Parathyroid adenoma (tissue), 2 donors: ENCODE results near the gene USP12.

Experiments
- H2AFZ ChIP-seq: fragments of 300-600 bp; sonication (generic); one replicate; pipeline ENCODE4 v1.7.0; 2017; ENCODE audit warnings: antibody characterized with exemption, mild to moderate bottlenecking
- H3K27ac ChIP-seq: fragments of 300-600 bp; sonication (generic); one replicate; pipeline ENCODE4 v1.7.0; 2017
- H3K27me3 ChIP-seq: fragments of 300-600 bp; sonication (generic); one replicate; pipeline ENCODE4 v1.7.0; 2017; ENCODE audit warnings: low read length; ENCODE audit not compliant: control insufficient read depth, insufficient read depth
- H3K36me3 ChIP-seq: fragments of 300-600 bp; sonication (generic); one replicate; pipeline ENCODE4 v1.7.0; 2017; ENCODE audit warnings: low read length; ENCODE audit not compliant: control insufficient read depth, insufficient read depth
- H3K4me1 ChIP-seq: fragments of 300-600 bp; sonication (generic); one replicate; pipeline ENCODE4 v1.7.0; 2017; ENCODE audit warnings: control low read depth
- H3K4me2 ChIP-seq: fragments of 300-600 bp; sonication (generic); one replicate; pipeline ENCODE4 v1.7.0; 2017; ENCODE audit warnings: low read length
- H3K4me3 ChIP-seq: fragments of 300-600 bp; sonication (generic); one replicate; pipeline ENCODE4 v1.7.0; 2017; ENCODE audit warnings: low read depth, low read length
- H3K79me2 ChIP-seq: fragments of 300-600 bp; sonication (generic); one replicate; pipeline ENCODE4 v1.7.0; 2017; ENCODE audit warnings: control low read depth
- H3K9ac ChIP-seq: fragments of 300-600 bp; sonication (generic); one replicate; pipeline ENCODE4 v1.7.0; 2017; ENCODE audit warnings: mild to moderate bottlenecking
- H3K9me3 ChIP-seq: fragments of 300-600 bp; sonication (generic); one replicate; pipeline ENCODE4 v1.7.0; 2017; ENCODE audit warnings: low read length; ENCODE audit not compliant: control insufficient read depth
- TF ChIP-seq, protein P1 (sequence below): fragments of 300-600 bp; sonication (generic); IDR thresholded peaks from one replicate; pipeline ENCODE4 v1.7.0; 2017; ENCODE audit warnings: antibody characterized with exemption, mild to moderate bottlenecking
- donor health status: primary hyperparathyroidism.

Gene USP12

DNA sequence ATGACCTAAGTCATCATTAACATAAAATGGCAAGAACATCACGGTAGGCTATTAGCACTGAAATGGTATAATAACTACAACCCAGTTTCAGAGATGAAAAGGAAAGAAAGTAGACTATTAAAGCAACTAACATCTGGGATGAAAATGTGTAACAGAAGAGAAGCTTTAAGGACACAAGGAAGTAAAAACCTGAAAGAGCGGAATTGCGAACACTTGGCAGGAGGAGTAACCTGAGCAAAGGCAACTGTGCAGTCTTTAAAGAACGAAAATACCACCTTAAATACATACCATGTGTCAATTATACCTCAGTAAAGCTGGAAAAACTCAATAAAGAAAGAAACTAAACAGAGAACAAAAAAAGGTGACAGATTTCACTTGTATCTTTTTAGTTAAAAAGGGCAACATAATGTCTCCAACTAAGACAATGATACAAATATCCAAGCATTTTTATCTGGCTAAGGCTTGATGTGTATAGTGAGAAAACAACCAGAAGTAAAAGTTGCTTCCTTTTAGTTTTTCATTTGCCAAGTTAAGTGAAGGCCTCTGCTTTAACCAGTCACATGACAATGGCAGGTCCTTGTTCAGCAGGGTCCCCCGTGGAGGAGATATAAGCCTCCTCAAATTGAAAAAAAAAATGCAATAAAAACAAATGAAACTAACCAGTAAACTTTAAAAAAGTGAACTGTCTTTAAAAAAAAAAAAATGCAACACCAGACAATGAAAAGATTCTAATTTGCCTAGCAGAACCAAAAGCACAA, 11.6 kb downstream of the USP12 start:
- Histone ChIP-seq H3K4me1 (no peaks in the 10 kb centered on the region), H3K27me3 (no peaks in the 10 kb centered on the region), H3K9me3 (no peaks in the 10 kb centered on the region), H3K36me3 (no peaks in the 10 kb centered on the region), H3K4me3 (no peak overlapping the region), H2AFZ (no peak overlapping the region), H3K27ac (no peak overlapping the region), H3K4me2 (no peak overlapping the region), H3K79me2 (peaks cover 37% of the 10 kb centered on the region), H3K9ac (no peak overlapping the region)
- TF ChIP-seq, protein P1, sequence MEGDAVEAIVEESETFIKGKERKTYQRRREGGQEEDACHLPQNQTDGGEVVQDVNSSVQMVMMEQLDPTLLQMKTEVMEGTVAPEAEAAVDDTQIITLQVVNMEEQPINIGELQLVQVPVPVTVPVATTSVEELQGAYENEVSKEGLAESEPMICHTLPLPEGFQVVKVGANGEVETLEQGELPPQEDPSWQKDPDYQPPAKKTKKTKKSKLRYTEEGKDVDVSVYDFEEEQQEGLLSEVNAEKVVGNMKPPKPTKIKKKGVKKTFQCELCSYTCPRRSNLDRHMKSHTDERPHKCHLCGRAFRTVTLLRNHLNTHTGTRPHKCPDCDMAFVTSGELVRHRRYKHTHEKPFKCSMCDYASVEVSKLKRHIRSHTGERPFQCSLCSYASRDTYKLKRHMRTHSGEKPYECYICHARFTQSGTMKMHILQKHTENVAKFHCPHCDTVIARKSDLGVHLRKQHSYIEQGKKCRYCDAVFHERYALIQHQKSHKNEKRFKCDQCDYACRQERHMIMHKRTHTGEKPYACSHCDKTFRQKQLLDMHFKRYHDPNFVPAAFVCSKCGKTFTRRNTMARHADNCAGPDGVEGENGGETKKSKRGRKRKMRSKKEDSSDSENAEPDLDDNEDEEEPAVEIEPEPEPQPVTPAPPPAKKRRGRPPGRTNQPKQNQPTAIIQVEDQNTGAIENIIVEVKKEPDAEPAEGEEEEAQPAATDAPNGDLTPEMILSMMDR: no peak

DNA sequence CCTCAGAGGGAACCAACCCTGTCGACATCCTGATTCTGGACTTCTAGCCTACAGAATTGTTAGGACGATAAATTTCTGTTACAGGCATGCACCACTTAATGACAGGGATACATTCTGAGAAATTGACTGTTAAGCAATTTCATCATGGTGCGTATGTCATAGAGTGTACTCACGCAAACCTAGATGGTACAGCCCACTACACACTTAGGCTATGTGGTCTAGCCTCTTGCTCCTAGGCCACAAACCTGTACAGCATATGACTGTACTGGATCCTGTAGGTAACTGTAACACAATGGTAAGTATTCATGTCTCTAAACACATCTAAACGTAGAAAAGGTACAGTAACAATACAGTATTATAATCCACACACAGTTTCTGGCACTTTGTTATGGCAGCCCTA, 13.3 kb downstream of the USP12 start:
- TF ChIP-seq, protein P1: no peak
- no peak overlapping the region for H3K27ac ChIP-seq

DNA sequence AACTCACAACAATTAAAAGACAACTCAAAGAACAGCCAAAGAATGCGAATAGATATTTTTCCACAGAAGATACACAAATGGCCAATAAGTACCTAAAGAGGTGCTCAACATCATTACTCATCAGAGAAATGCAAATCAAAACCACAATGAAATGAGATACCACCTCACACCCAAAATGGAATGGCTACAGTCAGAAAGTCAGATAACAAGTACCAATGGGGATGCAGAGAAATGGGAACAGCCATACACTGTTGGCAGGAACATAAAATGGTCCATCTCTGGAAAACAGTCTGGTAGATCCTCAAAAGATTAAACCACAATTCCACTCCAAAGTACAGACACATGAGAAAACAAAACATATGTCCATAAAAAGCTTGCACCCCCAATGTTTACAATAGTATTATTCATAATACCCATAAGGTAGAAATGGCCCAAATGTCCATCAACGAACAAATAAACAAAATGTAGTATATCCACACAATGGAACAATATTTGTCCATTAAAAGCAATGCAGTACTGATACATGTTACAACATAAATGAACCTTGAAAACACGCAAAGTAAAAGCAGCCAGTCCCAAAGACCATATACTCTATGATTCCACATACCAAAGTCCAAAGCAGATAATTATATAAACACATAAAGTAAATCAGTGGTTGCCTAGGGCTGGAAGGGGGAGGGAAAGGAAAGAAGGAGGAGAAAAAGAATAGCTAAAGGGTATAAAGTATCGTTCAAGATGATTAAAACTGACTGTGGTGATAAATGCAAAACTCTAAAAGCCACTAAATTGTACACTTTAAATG, 19.6 kb downstream of the USP12 start:
- Histone ChIP-seq H3K79me2 (peaks cover 24% of the 10 kb centered on the region), H3K4me3 (no peak overlapping the region), H3K27me3 (no peaks in the 10 kb centered on the region), H3K27ac (no peak overlapping the region), H3K9ac (no peak overlapping the region), H3K4me2 (no peak overlapping the region), H3K36me3 (no peaks in the 10 kb centered on the region), H3K4me1 (no peaks in the 10 kb centered on the region), H3K9me3 (no peaks in the 10 kb centered on the region), H2AFZ (no peak overlapping the region)
- TF ChIP-seq, protein P1: no peak

More for the DNA sequence above, 13.3 kb downstream of the USP12 start:
- no peaks in the 10 kb centered on the region for H3K9me3 ChIP-seq
- no peak overlapping the region for H3K9ac ChIP-seq
- H3K27me3 ChIP-seq: no peaks in the 10 kb centered on the region
- no peaks in the 10 kb centered on the region for H3K36me3 ChIP-seq
- H3K79me2 ChIP-seq: peaks cover 33% of the 10 kb centered on the region
- H3K4me3 ChIP-seq: no peak overlapping the region
- no peak overlapping the region for H2AFZ ChIP-seq
- no peak overlapping the region for H3K4me2 ChIP-seq
- H3K4me1 ChIP-seq: no peaks in the 10 kb centered on the region

DNA sequence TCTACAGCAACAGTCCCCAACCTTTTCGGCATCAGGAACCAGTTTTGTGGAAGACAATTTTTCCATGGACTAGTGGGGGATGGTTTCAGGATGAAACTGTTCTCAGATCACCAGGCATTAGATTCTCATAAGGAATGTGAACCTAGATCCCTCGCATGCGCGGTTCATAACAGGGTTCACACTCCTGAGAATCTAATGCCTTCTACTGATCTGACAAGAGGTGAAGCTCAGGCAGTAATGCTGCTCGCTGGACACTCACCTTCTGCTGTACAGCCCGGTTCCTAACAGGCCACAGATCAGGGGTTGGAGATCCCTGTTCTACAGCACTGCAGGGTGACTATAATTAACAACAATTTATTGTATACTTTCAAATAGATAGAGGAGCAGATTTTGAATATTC, 21.9 kb downstream of the USP12 start:
- Histone ChIP-seq H3K27me3 (no peaks in the 10 kb centered on the region), H3K9me3 (no peaks in the 10 kb centered on the region), H3K27ac (no peak overlapping the region), H3K4me1 (no peaks in the 10 kb centered on the region), H3K36me3 (no peaks in the 10 kb centered on the region), H2AFZ (no peak overlapping the region), H3K9ac (no peak overlapping the region), H3K4me3 (no peak overlapping the region), H3K79me2 (peaks cover 12% of the 10 kb centered on the region), H3K4me2 (no peak overlapping the region)
- TF ChIP-seq, protein P1: no peak
